Measurements from ENCODE around the gene PHKA2.

PHKA2 gene

DNA sequence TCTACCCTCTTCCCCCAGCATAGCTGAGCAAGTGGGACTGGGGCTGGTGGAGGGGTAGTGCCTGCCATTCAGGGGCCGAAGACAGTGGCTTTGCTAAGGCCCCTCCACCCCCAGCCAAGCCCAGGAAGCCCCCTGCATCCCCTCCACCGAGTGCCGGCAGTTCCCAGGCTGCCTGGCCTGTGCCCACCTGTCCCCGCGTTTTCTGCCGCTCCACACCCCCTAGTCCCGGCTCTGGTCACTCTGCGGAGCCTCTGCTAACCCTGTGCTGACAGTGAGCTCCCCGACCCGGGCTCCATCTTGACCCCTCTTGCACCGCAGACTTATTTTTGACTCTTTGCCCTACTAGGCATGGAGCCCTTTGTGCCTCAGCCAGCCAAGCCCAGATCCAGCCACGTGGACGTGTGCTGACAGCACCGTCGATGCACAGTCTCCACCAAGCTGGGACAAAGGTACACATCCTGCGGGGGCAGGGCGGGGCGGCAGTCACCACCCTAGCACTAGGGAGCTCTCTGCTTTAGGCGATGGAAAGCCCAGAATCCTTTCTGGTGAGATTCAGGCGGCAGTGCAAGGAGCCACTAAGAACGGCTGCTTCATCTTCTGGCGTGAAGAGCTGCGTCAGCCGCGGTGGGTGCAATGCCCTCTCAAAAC, 96.6 kb downstream of the PHKA2 start:
- peak in 1 of 2 experiments; percentile 25 for DNase-seq

DNA sequence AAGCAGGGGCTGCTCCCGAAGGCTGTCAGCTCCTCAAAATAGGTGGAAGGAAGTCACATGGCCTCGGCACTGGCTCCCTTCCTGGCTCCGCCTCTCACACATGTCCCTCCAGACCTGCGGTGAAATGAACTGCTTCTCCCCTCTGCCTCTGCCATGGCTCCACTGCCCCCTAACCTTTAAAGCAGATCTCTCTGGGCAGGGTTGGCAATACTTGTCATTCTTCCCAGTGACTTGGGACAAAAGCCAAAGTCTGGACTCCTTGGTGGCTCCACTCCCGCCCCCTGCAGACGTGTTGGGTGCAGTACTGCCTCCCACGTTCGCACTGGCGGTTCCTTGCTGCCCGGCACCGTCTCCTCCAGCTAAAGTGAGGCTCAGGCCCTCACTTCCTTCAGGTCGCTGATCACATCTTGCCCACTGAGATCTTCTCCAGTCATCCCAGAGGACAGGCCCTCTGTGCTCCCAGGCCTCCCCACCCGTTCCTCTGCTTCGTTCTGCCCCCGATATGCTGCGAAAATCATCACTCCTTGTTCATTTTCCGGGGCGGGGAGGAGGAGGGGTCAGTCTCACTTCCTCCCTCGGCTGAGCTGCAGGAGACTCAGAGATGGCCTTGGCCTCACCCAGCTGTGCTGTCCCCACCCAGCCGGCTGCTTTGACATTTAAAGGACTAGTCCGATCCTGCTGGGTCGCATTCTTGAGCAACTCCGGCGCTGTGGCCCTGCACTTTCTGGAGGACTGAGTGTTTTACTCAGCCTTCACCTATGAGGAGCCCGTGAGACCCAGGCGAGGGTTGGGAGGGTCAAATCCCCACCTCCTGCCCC, 97.4 kb downstream of the PHKA2 start:
- DNase-seq: peak; percentile 42 to 72

DNA sequence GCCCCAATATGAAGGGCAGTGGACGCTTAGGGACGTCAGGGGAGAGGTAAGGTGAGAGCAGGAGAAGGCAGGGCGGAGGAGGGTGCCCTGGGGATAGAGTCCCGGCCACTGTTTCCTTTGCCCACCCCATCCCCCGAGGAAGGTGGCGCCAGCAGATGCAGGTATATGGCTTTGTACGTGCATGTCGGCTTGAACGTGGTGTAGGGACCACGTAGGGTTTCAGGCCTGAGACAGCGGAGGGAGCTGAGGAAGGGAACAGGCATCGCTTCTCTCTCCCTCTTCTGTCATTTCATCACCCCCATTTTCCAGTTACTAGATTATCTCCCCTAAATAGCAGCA, 97.9 kb downstream of the PHKA2 start:
- DNase-seq: peak in 1 of 2 experiments; percentile 56

DNA sequence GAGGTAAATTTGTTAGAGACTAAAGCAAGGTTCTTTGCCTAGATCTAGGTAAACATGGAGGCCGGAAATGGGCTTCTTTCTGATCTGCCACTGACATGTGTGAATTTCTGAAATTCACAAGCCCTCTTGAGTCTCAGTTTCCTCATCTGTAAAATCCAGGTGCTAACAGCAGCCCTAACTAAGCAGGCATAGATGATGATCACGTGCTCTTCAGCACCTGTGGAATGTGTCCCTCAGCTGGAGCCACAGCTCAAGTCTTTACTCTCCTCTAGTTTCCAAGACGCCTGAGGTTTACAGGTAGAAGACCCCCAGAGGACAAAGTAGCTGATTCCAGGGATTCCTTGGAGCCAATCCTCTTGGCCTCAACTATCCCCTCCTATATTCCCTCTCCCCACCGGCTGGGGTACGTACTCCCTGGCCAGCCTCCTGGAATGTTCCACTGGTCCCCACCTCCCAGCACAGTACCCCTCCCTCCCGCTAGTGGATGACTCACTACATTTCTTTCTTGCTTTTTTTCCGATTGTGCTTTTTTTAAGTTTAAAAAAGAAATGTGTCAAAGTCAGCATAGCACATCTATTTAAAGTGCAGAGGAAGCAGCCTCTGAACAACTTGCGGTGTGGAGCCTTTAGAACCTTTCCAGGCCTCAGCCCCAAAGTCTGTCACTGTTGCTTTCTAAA, 98.4 kb downstream of the PHKA2 start:
- no peak for DNase-seq

DNA sequence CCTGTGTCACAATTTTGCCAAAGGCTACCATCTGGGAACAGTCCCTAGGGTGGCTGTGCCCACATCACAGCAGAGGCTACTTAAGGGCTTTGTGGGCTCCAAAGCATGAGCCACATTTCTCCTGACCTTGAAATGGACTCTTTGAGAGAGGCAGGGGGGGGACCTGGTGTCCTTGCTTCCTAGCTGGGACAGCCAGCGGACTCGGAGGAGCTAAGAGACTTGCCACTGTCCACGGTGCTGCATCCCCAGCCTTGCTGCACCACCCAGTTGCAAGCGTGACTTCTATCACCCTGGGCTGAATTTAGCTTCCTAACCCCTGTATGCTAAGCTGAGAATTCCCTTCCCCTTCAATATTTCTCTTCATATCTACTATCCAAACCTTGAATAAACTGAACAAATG, 99.0 kb downstream of the PHKA2 start:
- DNase-seq: no peak

DNA sequence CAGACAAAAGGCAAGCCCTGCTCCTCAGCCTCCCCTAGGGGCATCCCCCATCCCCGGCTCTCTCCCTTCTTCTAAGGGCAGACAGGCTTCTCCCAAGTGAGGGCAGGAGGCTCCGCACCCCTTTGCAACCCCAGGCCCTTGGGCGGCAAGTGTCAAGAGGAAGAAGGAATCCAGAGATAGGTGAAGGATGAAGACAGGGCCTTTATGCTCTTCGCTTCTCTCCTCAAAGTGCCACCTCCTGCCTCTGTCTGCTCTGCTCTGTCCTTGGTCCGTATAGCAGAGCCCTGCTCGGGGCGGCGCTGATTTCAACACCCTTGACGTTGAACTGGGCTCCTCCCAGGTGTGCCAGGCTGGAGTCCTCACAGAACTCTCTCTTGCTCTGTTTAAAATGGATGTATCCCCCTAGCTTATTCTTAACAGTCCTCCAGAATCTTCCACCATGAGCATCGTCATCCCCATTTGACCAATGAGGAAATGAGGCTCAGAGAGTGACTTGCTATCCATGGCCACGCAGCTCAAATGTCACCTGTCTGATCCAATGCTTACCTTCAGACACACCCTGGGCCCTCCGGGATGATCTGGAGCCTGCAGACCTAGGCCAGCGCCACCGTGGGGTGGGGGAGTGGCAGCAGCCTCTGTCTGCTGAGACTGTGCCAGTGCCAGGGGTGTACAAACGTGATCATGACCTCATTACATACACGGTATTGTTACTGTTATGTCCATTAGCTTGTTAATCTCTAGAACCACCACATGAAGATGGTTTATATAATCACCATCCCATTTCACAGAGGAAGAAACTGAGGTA, 99.8 kb downstream of the PHKA2 start:
- DNase-seq: no peak

DNA sequence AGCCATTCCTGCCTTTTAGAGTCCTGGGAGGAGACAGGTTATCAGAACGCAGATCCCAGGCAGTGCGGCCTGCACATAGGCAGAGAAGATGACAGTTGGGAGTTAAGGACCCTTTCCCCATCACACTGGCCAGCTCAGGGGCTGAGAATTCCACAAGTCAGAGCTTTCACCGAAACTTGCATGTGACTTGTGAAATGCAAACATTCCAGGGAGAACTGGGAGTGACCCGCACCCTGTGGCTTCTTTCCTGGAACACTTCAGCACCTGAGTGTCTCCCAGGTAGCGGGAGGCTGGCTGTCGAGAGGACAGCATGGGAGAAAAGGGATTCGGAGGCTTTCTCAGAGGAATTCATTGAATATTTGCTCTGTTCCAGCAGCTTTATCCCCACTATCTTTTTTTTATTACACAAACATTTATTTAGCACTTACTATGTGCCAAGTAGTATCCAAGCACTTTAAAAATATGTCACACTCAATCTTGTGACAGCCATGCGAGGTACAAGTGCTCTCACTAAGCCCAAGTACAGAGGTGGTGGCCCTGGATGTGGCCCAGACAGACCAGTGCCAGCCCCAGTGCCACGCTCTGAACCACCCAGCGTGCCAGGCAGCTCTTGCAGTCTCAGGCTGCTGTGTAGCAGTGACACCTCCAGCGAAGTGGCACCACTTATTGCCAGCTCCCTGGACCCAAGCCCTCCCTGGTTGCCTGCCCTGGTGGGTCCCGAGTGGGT, 100.5 kb downstream of the PHKA2 start:
- no peak for DNase-seq

DNA sequence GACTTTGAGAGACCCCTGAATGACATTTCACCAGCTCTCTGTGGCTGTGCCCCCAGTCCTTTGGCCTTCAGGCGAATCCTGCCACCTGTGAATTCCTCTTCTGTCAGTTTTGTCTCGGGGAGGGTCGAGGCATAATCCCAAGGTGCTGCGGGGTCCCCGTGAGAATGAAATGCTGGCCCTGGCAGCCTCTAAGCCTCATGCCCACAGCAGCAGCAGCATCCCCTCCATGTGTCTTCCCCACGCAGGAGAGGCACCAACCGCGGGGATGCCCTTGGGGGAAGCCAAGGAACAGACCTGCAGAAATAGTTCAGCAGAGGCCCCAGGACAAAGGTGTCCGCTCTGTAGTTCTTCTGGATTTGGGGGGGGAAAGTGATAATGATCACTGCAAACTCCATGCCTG, 104.8 kb downstream of the PHKA2 start:
- no peak for DNase-seq

DNA sequence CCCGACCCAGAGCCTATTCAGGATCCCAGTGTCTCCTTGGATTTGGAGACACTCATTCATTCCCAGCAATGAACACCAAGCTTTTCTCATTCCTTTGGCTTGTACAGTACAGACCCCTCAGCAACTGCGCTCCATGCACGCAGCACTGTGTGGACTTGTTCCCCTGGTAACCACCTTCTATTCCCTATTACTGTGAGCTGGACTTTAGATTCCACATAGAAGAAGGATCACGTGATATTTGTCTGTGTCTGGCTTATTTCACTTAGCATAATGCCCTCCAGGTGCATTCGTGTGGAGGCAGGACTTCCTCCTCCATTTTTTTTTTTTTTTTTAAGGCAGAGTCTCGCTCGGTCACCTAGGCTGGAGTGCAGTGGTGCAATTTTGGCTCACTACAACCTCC, 106.4 kb downstream of the PHKA2 start:
- DNase-seq: peak; percentile 79 to 86

DNA sequence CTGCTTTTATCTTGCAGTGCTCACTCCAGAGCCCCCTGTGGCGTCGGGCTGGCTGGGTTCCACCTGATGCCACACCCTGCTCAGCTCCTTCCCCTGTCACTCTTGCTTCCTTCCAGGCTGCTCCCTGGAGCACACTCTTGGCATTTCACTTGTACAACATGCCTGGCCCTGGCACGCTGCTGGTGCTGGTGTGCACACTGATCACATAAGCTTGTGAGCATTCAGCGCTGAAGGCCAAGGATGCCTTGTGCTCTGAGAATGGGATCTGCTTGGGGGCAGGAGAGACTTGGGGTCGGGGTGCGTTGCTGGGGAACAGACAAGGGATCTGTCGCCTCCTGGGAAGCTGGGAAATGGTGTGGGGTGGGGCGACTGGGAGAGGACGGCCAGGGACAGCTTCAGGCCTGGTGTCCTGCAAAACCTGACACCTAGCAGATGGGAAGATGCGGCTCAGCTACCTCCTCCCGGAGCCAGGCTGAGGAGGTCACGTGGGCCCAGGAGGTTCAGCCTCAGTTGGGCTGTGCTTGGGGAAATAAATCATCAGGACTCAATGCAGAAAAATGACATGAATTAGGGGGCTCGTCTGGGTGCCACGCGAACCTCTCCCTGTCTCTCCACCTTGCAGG, 108.5 kb downstream of the PHKA2 start:
- no peak for DNase-seq

DNA sequence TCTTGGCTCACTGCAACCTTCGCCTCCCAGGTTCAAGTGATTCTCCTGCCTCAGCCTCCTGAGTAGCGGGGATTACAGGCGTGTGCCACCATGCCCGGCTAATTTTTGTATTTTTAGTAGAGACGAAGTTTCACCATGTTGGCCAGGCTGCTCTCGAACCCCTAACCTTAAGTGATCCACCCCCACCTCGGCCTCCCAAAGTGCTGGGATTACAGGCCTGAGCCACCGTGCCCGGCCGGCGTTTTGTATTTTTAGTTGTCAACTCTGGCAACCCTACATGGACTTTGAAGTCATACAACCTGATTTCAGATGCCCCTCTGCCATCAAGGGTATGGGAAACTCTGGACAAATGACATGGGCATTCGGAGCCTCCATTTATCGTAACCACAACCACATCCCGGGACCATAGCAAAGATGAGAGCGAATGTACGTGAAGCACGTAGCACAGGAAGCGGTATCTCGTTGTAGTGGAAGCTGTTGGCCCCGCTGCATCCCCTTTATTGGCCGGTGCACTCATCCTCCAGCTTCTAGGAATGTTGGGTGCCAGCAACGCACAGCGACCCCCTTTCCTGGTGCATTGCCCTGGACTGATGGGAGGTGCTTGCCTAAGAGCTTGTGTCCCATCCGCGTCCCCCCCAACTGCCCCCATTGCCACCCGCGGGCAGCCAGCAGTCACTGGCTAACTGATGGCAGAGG, 109.2 kb downstream of the PHKA2 start:
- no peak for DNase-seq

DNA sequence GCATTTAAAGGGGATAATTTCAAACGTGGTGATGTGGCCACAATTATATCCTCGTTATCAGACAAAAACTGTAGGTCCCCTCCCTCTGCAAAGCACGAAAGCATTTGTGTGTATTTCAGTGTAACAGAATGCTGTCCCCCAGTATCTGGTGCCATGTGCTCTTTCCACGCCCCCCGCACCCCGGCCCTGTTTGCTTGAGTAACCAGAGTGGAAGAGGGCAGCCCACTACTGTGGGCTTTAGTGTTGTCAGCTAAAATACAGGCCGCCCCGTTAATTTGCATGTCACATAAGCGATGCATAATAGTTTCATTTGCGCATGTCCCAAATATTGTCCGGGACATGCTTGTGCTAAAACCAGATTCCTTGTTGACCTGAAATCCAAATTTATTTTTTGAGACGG, 110.1 kb downstream of the PHKA2 start:
- DNase-seq: no peak

DNA sequence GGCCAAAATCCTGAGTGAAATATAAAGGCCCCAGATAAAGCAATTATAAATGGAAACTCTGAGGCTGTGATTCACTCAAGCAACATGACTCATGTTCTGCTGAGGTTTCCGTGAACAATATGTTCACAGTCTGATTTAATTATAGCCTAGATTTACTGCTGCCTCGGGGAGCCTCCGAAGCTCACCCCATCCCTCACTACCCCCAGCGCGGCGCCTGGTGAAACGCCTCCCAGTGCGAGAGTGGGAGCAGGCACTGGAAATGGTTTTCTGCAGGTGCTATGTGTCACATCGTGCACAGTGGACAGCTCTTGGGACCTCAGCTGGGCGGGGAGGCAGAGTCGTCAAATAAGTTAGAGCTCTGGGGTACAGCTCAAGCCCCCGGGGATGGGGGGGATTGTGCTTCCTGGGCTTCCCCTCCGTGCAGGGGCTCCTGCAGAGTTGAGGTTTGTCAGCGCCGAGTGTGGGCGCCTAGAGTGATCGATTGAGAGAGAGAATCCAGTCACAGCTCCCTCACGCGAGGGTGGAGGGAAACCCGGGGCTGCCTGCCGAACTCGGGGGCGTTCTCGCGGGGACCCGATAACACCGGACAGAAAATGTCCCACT, 110.6 kb downstream of the PHKA2 start:
- DNase-seq: no peak

DNA sequence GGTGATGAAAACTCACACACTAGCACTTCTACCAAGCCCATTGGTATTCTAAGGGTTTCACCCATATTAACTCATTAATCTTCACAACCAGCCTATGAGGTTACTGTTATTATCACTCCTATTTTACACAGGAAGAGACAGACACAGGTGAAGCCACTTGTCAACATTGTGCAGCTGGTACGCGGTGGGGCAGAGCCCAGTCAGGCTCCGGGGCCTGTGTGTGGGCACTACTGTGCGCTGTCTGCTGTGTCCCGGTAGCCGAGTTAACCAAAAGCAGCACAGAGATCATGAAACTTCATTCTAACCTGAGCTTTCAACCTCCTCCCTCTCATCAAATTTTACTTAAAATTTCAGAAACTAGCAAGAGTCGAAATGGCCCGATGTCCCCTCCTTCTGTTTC, 111.3 kb downstream of the PHKA2 start:
- no peak for DNase-seq

DNA sequence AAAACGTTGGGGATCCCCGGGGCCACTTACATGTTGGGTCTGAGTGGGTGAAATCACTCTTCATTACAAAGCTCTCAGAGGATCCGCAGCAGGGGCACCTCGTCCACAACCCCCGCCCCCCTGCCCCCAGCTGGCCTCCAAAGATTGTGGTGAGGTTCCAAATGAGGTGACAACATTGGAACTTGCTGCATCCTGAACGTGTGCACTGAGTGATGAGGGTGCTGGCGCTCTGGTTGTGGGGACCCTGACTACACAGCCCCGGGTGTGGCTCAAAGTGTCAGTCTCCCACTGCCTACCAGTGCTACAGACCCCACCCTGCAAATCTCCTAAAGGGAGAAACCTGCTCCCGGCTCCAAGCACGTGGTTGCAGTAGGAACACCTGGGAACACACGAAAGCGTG, 111.9 kb downstream of the PHKA2 start:
- no peak for DNase-seq

DNA sequence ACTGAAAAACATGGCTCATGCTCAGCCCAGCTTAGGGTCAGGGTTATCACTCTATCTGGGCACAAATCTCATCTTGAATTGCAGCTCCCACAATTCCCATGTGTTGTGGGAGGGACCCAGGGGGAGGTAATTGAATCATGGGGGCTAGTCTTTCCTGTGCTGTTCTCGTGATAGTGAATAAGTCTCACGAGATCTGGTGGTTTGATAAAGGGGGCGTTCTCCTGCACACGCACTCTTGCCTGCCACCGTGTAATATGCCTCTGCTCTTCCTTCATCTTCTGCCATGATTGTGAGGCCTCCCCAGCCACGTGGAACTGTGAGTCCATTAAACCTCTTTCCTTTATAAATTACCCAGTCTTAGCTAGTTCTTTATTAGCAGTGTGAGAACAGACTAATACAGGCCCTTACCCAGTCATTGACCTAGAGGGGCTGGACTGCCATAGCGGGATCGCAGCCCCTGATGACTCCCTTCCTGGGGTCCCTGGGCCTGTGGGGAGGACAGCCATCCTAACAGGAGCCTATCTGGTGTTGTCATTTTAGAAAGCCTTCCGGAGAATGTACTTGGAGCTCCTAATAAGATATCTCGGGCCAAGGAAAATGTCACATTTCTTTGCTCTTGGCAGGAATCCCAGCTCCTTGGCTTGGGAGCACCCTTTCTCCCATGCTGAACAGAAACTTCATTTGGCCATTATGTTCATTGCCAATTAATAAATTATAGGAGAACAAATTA, 112.6 kb downstream of the PHKA2 start:
- DNase-seq: no peak

DNA sequence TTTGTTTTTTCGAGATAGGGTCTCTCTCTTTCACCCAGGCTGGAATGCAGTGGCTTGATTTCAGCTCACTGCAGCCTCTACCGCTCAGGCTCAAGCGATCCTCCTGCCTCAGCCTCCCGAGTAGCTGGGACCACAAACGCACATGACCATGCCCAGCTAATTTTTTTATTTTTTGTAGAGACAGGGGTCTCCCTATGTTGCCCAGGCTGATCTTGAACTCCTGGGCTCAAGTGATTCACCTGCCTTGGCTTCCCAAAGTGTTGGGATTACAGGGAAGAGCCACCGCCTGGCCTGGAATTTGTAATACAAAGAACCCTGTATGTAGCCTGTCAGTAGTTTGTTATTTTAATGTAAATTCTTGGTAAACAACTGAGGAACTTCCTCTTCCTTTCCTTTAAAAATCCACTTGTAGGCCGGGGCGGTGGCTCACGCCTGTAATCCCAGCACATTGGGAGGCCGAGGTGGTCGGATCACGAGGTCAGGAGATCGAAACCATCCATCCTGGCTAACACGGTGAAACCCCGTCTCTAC, 119.5 kb downstream of the PHKA2 start:
- DNase-seq: no peak

DNA sequence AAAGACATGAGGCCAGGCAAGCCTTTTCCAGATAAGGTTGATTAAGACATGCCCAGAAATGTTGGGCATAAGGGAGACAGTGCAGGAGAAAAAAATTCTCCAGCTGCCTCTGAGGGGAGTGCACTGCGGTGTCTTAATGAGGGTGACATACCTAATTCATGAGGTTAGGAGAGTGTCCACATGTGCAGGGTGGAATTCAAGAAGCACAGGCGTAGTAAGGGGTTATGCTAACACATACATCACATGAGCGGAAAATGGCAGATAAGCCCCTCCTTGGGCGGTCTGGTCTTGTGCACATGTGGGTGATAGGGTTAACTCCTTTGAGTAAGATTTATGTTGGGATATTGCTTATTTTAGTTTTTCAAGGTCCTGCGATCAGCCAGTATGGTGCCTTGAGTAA, 122.4 kb downstream of the PHKA2 start:
- DNase-seq: no peak

DNA sequence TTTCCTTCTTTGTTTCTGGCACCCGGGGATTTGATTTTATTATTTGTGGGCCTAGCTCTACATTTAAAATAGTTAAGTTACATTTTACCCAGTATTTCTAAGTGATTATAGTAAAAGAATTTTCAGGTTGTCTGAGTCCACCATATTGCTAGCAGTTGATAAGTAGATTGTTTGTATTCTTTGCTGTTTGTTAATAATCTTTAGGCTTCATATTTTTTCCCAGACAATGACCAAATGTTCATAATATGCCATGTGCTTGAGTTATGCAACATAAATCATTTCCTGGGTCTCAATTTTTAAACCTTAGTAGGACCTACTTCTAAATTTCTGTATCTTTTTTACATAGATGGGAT, 127.3 kb downstream of the PHKA2 start:
- DNase-seq: no peak
